Hematopoietic multipotent progenitor cell treated with erythropoietin and hydrocortisone succinate and interleukin-3 and kit ligand, for 17 days (in vitro differentiated cells): ENCODE measurements around the gene ATF7.
"Not testable (repeated sequence)": the region's sequence is repeated elsewhere in the genome, so short reads cannot be mapped to it uniquely, and the experiment has no call there.

Source experiments
- DNase-seq: peaks from one replicate; pipeline ENCODE4 v3.0.0-alpha.2; 2015; ENCODE audit warnings: low spot score

The ATF7 gene

DNA sequence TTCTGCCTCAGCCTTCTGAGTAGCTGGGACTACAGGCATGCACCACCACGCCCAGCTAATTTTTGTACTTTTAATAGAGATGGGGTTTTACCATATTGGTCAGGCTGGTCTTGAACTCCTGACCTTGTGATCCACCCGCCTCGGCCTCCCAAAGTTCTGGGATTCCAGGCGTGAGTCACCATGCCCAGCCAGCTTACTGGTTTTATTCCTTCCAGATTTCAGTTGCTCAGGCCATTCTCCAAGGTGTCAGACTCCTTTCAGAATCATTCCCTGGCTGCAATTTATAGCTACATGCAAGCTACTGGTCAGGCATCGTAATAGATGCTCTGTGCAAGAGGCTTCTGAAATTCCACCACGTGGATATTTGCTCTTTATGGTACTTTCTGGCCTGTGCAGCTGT lies 144.7 kb downstream of the ATF7 start:
- not testable (repeated sequence) for DNase-seq

DNA sequence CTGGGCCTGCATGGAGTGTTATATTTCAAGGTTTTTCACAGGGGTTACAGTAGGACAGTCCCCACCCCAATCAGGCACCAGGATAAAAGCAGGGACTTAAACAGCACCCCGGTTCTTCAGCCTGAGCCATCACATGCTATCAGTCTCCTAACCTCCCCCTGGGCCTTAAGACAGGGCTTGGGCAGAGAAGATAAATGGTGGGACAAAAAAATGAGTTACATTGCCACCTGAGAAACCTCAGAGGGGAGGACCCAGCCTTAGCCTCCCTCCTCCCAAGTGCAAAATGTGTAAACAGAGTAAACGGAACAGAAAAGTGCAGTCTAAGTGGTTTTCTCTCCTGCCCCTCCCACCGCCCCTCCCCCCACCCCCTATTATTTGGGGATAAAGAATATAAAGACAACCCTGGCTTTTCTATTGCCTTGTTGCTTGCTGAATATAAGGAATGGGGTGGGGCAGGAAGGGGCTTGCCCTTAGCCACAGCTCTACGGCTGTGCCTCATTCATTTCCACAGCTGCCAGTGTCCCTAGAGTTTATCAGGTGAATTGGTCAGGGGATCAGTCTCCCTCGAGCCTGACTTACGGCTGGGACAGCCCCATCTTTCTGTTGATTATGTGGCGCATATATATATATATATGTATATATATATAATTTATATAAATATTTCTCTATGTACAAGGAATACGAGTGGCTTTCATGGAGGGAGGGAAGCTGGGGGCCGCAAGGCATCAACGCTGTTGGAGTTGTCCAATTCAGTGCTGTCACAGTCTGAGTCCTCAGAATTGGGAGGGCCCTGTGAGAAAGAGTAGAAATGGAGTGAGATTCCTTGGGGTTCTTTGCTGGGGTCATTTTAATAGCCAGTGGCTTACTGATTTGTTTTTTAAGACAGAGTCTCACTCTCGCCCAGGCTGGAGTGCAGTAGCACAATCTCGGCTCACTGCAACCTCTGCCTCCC lies 145.4 kb downstream of the ATF7 start:
- no peak for DNase-seq

DNA sequence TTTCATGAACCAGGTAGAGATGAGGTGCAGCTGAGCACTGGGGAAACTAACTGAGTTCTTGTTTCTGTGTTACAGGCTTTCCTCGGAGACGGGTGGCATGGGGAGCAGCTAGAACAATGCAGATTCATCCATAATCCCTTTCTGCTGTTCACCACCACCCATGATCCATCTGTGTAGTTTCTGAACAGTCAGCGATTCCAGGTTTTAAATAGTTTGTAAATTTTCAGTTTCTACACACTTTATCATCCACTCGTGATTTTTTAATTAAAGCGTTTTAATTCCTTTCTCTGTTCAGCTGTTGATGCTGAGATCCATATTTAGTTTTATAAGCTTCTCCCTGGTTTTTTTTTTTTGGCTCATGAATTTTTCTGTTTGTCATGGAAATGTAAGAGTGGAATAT lies 146.9 kb downstream of the ATF7 start:
- DNase-seq: no peak

DNA sequence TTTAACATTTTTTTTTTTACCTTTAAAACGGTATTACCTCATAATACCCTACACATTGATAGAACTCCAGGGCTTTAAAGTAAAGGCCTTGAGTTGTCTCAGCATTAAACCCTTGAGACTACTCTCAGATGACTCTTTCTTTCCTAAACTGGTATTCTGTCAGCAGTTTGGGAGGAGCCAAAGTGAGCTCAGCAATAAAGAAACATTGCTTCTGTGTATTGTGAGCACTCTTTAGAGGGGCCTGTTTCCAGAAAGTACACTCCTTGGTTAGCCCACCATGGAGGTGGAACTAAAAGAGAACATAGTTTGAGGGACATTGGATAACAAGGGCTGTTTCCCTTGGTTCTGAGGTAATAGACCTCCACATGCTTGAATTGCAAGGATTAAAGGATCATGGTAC lies 147.3 kb downstream of the ATF7 start:
- DNase-seq: no peak

DNA sequence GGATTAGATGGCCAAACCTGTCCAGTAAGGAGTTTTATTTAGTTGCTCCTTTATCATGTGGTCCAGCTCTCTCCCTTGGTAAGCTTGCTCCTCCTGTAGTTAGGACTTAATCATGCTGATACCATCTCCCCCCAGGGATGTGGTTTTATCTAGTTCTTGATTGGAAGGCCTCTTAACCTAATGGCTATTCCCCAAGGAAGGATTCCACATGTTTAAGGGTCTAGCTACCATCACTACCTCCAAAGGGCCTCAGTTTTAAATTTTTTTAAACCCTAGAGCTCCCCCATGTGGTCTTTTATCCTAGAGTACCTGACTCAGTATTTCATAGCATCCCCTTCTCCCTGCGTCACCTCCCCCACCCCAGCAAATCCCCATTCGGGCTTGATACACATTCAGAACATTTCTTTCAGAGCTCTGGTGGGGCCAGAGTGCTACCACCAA lies 149.4 kb downstream of the ATF7 start:
- peak; percentile 36 for DNase-seq

DNA sequence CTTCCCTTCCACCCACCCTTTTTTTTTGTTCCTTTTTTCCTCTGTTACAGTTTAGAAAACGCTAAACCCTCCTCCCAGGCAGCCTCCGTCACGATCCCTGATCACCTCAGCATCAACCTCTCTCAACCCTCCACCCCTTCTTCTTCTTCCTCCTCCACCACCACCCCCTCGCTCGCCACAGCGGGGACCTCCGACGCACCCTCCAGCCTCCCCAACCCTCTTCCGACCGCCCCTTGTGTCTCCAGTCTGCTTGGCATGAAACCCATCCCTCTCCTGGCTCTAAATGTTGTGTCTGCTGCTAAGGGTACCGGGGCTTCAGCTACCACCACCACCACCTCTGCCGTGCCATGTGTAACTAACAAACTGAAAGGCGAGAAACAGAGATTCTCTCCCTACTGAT lies 151.4 kb downstream of the ATF7 start:
- no peak for DNase-seq

DNA sequence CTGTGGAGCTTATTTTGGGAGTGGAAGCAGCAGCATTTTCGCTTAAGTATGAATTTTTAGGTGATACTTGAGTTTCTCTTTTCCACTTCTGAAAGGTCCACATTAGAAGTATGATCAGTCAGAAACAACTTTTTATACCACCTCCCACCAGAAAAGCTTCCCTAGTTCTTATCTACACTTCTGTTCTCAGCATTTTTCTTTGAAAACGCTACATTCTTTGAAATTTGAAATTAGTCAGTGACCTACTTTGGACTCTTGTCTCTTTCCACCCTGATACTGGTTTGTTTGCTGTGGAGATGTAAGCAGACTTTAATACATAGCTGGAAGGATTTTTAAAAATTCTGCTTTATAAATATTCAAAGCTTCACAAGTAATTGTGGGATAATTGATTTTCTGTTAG lies 152.1 kb downstream of the ATF7 start:
- no peak for DNase-seq

DNA sequence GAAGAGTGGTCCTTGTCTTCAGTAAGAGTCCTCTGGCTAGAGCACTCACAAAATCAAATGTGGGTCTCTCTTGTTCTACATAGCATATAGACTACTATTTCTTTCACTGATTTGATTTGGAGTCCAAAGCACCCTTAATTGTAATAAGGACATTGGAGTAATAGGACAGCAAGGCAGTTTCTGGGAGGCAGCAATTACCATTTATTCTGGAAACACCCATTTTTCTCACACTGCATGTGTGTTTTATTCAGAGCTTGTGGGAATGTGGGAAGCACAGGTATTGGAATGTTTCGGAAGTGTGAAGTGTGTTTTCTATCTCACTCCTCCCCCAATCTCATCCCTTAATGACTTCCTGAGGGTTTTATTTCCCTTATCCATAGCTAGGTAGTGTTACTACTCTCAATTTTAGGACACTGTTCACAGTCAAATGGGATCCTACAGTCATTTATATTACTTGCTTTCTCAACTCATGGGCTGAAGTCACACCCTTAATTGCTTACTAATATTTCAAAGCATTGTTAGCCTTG lies 154.1 kb downstream of the ATF7 start:
- no peak for DNase-seq

DNA sequence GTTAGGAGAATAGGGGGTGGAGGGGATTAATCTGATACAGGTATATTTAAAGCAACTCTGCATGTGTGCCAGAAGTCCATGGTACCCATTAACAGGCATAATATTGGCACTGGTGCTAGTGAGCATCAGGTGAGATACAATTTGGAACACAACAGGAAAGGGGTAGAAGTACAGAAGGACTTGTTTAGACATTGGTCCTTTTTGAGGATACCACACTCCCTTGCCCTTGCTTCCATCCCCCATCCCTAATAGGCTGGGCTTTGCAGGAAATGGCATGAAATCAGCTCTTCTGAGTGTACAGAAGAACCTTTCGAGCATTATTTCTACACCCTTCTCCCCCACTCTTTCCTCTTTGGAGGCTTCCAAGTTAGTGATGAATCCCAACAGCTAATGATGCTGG lies 157.9 kb downstream of the ATF7 start:
- no peak for DNase-seq

DNA sequence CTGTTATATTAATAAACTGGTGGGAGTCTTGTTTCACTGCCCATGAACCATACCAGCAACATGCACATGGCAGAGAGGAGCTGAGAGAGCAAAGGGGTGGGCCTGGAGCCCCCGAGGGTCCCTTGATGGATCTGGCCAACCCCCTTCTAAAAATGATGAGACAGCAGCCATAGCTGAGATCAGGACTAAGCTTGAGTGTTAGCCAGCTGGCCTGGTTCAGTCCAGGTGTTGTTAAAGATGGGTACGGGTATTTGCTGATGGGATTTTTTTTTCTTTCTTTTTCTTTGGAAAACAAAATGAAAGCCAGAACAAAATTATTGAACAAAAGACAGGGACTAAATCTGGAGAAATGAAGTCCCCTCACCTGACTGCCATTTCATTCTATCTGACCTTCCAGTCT lies 158.3 kb downstream of the ATF7 start:
- DNase-seq: no peak

DNA sequence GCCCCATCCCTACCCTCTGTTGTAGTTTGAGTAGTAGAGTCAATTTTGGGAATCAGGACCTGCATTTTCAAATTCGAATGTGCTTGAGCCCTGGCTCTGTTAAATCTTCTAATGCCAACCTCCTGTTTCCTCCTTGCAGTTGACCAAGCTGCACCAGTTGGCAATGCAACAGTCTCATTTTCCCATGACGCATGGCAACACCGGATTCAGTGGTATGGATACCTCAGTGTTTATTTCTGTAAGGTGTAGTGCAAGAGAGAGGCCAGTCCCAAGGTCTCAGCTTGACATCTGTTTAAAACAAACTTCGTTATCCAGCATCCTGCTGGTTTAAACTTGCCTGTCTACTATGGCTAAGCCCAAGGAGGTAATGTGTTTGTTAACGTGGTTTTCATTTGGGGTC lies 159.1 kb downstream of the ATF7 start:
- no peak for DNase-seq

DNA sequence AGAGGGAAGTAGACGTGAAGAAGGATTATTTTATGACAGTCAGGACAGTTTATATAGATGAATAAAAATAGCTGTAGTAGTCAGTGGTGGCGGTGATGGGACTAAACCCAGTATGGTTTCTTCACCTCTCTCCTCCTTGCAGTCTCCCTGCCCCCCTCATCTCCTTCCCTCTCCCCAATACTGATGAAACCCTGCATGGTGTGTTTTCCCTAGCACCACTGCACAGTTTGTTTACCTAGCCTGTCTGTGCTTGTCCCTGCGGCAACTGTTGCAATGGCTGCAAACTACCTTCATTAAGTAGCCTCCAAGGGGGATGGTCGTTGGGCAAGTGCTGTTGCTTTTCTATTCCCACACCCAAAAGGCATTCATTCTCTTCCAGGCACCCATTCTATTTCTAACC lies 159.5 kb downstream of the ATF7 start:
- DNase-seq: no peak

DNA sequence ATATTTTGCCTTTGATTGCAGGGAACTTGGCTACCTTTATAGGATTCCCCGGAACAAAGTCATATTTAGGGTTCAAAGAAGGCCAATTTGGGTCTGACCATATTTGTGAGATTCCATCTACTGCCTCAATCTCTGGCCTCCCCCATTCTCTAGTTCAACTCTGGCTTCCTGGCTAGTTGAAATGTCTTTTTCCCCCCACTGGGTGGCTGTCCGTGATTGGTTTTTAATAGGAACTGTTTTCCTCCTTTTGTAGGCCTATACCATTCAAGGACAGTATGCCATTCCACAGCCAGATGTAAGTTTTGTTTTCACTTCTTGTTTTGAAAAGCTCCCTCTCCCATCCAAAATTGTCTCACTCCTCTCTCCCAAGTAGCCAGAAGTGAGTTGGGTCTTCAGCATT lies 160.5 kb downstream of the ATF7 start:
- no peak for DNase-seq

DNA sequence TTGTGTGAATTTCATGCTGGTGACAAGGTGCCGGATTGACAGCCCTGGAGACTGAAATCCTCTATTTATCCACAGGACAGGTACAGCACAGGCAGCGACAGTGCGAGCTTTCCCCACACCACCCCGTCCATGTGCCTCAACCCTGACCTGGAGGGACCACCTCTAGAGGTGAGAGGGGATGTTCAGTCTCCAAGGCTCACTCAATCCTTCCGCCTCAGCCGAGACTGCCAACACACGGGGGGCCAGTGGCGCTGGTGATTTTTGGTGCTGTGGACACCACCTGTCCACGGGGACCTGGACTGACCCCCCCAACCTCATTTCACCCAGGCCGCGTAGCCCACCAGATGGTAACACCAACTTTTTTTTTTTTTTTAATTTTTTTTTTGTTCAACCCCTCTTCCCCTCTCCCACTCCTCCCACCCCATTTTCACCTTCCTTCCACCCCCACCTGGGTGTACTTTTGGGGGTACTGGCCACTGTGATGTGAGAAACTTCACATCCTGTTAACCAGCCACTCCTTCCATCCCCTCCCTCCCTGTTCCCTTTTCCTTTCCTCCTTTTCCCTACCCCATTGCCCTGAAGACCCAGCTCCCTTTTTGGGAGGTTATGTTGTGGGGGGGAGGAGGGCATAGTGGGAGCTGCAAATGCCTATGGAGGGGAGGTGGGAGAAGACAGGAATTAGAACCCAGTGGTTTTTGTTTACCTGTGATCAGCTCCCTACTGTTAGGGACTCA lies 161.3 kb downstream of the ATF7 start:
- DNase-seq: no peak

DNA sequence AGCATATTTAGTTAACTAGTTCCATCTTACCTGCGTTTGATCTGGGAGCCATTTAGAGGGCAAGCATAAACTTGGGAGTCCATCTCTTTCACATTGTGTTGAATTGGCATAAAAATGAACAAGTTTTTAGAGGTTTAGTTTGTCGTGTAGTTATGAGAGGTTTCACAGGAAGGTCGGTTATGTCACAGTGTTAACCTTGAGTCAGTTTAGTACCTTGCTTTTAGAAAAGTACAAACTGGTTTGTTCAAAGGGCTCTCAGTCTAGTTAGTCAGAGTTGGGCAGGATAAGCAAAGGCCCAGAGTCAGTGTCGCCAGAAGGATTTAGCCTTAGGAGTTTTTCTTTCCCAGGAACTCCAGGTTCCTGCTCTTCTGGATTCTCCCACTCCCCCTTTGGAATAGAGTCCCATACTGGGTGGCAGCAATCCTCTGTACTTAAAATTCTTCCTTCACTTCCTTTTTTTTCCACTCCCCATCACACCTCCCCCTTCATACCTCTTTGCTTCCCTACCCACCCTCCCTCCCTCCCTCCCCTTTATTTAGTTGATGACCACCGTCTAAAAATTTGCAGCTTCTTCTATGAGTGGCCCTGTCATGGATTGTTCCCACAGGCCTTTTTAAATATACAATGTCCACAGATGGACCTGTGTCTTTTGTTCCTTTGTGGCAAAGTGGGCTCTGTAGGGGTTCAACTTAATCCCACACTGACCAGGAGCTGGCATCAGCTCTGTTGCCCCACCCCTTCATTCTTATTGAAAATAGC lies 162.2 kb downstream of the ATF7 start:
- DNase-seq: no peak

DNA sequence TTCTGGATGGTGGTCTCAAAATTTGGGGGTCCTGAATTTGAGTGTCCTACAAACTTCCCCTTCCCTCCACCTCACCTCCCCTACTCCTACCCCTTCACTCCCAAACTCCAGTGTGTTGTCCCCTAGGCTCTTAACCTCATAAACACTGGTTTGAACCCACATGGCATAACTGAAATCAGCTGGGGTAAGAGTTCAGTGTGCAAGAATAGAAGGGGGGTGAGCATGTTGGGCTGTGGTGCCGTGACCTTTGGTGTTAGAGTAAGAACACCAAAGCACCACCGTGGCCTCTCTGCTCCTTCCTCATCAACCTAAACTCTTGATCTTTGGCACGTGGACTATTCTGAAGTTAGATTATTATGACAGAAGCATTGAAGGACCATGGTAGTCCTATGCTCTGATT lies 163.2 kb downstream of the ATF7 start:
- no peak for DNase-seq

DNA sequence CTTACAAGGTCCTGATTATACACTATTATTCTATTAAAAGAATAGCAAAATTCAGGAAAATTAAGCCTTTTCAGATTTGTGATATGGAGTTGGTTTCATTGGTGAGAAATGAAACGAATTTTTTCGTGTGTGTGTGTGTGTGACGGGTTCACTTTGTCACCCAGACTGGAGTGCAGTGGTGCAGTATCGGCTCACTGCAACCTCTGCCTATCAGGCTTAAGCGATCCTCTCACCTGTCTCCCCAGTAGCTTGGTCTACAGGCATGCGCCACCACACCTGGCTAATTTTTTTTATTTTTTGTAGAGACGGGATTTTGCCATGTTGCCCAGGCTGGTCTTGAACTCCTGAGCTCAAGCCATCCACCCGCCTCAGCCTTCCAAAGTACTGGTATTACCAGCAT lies 164.6 kb downstream of the ATF7 start:
- DNase-seq: no peak

DNA sequence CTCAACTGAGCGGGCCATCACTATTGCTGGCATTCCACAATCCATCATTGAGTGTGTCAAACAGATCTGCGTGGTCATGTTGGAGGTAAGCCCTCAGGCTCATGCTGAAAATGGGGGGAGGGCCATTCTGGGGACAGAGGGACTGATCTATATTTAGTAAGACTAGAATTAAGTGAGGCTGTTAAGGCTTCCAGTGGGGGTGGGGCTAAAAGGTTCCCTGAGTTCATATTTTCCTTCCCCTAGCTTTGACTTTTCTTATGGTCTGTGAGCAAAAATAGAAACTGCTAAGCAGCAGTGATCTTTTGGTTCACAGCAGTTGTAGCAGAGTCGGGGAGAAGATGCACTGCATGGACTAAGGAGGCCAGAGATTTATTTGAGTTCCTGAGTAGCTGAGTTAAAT lies 165.1 kb downstream of the ATF7 start:
- no peak for DNase-seq

DNA sequence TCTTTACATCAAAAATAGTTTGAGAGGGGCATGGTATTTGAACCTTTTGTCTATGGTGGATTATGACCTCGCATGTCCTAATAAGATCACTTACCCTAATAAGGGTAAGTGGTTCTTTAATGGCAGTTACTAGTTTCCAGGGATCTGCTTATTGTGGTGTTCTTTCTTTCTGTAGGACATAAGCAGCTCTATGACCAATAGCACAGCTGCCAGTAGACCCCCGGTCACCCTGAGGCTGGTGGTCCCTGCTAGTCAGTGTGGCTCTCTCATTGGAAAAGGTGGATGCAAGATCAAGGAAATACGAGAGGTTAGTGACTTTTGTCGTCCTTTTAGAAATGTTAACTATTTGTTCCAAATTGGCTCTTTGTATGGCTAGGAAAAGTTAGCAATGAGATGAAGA lies 167.1 kb downstream of the ATF7 start:
- DNase-seq: no peak
